Adrenal gland (tissue), 5 donors: ENCODE measurements around the gene SLC38A8.

Source experiments
- CTCF ChIP-seq, 6 experiments: fragments of 450-650 bp in 4 of 6; fragments of 200-600 bp in 2 of 6; sonication (generic) in 1 of 6; IDR thresholded peaks; 1 replicate in 5 of 6; 2 replicates in 1 of 6; pipeline versions ENCODE4 v1.5.1 to v1.8.0; 2016 to 2021; ENCODE audit warnings: antibody characterized with exemption in 6 of 6, mild to moderate bottlenecking in 2 of 6, moderate library complexity in 1 of 6
- POLR2A ChIP-seq, 2 donors: fragments of 450-650 bp; IDR thresholded peaks; one replicate each; pipeline ENCODE4 v1.6.1; 2017; ENCODE audit warnings: antibody characterized with exemption in 2 of 2, mild to moderate bottlenecking in 2 of 2, moderate library complexity in 1 of 2
- donor health status: DM: no; HTN: no; CAD: no.

- TF ChIP-seq CTCF (IDR thresholded peaks at IDR 0.05) (no peak), POLR2A (IDR thresholded peaks at IDR 0.05) (no peak)
Observed at GRCh38 chr16:83974475-83974874, 68.1 kb downstream of the SLC38A8 start.
